ENCODE results near the gene SMC6. TPM values are rescaled to one million over a fixed set of nuclear protein-coding genes. Genes with fewer than 3 reads are reported as not detected.
A peak's percentile ranks its signal among the peaks of the same experiment; 100 is the strongest.

The SMC6 gene
- total RNA-seq, 1 donor from 2014 or later: 127 TPM

DNA sequence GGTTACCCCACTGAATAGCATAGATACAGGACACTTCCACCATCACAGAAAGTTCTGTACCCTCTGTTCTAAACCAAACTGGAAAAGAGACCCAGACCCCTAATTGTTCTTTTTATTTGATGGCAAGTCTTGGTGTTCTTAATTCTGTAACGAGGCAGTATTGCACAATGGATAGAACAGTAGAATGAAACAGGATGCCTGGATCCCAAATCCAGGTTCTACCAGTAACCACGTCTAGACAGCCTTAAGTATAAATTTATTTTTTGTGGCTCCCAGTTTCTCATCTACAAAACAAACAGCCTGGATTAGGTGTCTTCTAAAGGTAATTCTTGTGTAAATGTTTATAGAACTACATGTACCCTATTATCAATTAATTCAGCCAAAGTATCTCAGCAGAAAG, 23.7 kb downstream of the SMC6 start:
- POLR2A ChIA-PET: interaction anchor here (0.7 to 0.9 kb wide), 2 partner anchors 52 to 216 kb away, joined by 3 read pairs; no protein-coding TSS in a partner anchor
- CTCF ChIA-PET: no interaction called here
- TF ChIP-seq, protein P1, sequence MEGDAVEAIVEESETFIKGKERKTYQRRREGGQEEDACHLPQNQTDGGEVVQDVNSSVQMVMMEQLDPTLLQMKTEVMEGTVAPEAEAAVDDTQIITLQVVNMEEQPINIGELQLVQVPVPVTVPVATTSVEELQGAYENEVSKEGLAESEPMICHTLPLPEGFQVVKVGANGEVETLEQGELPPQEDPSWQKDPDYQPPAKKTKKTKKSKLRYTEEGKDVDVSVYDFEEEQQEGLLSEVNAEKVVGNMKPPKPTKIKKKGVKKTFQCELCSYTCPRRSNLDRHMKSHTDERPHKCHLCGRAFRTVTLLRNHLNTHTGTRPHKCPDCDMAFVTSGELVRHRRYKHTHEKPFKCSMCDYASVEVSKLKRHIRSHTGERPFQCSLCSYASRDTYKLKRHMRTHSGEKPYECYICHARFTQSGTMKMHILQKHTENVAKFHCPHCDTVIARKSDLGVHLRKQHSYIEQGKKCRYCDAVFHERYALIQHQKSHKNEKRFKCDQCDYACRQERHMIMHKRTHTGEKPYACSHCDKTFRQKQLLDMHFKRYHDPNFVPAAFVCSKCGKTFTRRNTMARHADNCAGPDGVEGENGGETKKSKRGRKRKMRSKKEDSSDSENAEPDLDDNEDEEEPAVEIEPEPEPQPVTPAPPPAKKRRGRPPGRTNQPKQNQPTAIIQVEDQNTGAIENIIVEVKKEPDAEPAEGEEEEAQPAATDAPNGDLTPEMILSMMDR (IDR thresholded peaks at IDR 0.05): no peak
- no peak for ATAC-seq (ENCODE audit: low read depth)
- intact Hi-C loops (cut with micrococcal nuclease): no loop called here
- H3K36me3 Mint-ChIP-seq (ENCODE audit: low read depth): peaks cover 69% of the 10 kb centered on the region
- no peaks in the 10 kb centered on the region for H3K27me3 Mint-ChIP-seq
- DNase-seq: no peak
- H3K4me1 Mint-ChIP-seq: peaks cover 5% of the 10 kb centered on the region
- no peak overlapping the region for H3K27ac Mint-ChIP-seq
- no peaks in the 10 kb centered on the region for H3K9me3 Mint-ChIP-seq
- no peak overlapping the region for H3K4me3 Mint-ChIP-seq

DNA sequence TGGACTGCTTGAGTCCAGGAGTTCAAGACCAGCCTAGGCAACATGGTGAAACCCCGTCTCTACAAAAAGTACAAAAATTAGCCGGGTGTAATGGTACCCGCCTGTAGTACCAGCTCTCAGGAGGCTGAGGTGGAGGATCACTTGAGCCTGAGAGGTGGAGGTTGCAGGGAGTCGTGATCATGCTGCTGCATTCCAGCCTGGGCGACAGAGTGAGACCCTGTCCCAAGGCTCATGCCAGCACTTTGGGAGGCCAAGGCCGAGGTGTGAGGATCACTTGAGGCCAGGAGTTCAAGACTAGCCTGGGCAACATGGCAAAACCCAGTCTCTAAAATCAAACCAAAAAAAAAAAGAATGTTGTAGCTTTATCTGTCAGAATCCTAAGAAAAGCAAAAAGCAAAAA, 25.4 kb downstream of the SMC6 start:
- POLR2A ChIA-PET: no interaction called here

DNA sequence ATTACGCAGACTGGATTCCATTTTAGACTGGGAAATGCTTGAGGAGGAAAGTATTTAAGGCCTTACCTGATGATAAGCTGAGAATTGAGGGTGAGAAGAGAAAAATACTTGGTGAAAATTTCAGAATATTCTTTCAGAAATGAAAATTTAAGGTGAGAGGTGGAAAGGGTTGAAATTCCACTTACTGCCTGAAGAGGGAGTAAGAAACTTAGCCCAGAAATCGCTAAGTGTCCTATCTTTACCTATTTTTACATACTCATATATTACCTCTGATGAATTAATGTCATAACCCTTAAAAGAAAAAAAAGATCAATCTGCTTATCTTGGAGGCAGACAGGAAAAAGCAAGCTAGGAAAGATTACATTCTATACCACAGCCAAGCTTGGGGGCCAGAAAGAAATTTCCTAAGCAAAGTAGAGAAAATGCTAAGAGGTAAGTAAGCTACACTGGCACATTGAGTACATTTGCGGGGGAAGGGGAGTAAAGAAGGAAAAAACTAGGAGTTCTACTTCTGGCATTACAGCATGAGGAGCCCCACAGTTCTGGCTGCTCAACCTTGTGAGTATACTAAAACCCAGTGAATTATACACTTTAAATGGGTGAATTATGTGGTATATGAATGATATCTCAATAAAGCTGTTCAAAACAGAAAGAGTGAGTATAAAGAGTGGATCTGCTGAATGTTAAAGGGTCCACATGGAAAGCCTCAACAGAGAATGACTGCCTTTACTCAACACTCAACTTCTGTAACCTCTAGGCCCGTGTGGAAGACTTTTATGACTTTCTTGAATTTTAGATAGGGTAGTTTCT, 33.8 kb downstream of the SMC6 start:
- H3K36me3 Mint-ChIP-seq (ENCODE audit: low read depth): peaks cover 55% of the 10 kb centered on the region
- ATAC-seq (ENCODE audit: low read depth): peak; percentile 70
- DNase-seq: no peak
- intact Hi-C loops (cut with micrococcal nuclease): loop anchor here (1.0 to 5.0 kb wide), 4 partner anchors 33 to 430 kb away; partner anchors contain the start of genes GEN1 and SMC6
- H3K27ac Mint-ChIP-seq: peak overlapping the region; percentile 78
- CTCF ChIA-PET: interaction anchor here (0.6 to 2.7 kb wide), 31 partner anchors 11 to 461 kb away, joined by 3 to 24 read pairs (median 5); partner anchors contain the start of genes GEN1 and SMC6
- no peaks in the 10 kb centered on the region for H3K27me3 Mint-ChIP-seq
- peaks cover 3% of the 10 kb centered on the region for H3K4me1 Mint-ChIP-seq
- TF ChIP-seq, protein P1 (IDR thresholded peaks at IDR 0.05): peak; percentile 44
- POLR2A ChIA-PET: interaction anchor here (0.7 to 0.9 kb wide), 2 partner anchors 110 to 114 kb away, joined by 3 read pairs; no protein-coding TSS in a partner anchor
- H3K4me3 Mint-ChIP-seq: no peak overlapping the region
- H3K9me3 Mint-ChIP-seq: no peaks in the 10 kb centered on the region

More for the DNA sequence above, 25.4 kb downstream of the SMC6 start:
- H3K4me1 Mint-ChIP-seq: no peaks in the 10 kb centered on the region
- intact Hi-C loops (cut with micrococcal nuclease): no loop called here
- no peak overlapping the region for H3K4me3 Mint-ChIP-seq
- no peaks in the 10 kb centered on the region for H3K9me3 Mint-ChIP-seq
- H3K27me3 Mint-ChIP-seq: no peaks in the 10 kb centered on the region
- peak overlapping the region; percentile 41 for H3K27ac Mint-ChIP-seq
- TF ChIP-seq, protein P1 (IDR thresholded peaks at IDR 0.05): no peak
- ATAC-seq (ENCODE audit: low read depth) (no peak), DNase-seq (no peak)
- CTCF ChIA-PET: no interaction called here
- peaks cover 62% of the 10 kb centered on the region for H3K36me3 Mint-ChIP-seq (ENCODE audit: low read depth)

DNA sequence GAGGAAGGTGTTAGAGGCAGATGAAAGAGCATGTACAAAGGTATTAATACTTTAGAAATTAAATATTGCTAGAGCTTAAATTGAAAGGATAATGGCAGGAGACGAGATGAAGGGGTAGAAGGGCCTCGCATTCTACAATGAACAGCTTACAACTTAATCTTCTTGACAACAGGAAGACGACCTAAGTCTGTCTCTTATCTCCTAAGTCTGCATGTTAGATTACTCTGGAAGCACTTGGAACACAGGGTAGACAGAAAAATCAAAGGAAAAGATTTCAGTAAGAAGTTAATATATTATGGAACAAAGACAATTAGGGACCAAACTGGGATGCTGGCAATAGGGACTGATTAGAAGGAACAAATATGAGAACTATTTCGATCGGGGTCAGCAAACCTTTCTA, 34.9 kb downstream of the SMC6 start:
- H3K27ac Mint-ChIP-seq: no peak overlapping the region
- DNase-seq: no peak
- H3K9me3 Mint-ChIP-seq: no peaks in the 10 kb centered on the region
- peaks cover 62% of the 10 kb centered on the region for H3K36me3 Mint-ChIP-seq (ENCODE audit: low read depth)
- TF ChIP-seq, protein P1 (IDR thresholded peaks at IDR 0.05): no peak
- intact Hi-C loops (cut with micrococcal nuclease): loop anchor here (1.0 to 5.0 kb wide), 3 partner anchors 34 to 431 kb away; partner anchors contain the start of genes GEN1 and SMC6
- POLR2A ChIA-PET: no interaction called here
- H3K4me3 Mint-ChIP-seq: no peak overlapping the region
- ATAC-seq (ENCODE audit: low read depth): no peak
- H3K4me1 Mint-ChIP-seq: peaks cover 3% of the 10 kb centered on the region
- H3K27me3 Mint-ChIP-seq: no peaks in the 10 kb centered on the region
- CTCF ChIA-PET: interaction anchor here (0.8 to 2.7 kb wide), 16 partner anchors 10 to 658 kb away, joined by 3 to 24 read pairs (median 5); no protein-coding TSS in a partner anchor

DNA sequence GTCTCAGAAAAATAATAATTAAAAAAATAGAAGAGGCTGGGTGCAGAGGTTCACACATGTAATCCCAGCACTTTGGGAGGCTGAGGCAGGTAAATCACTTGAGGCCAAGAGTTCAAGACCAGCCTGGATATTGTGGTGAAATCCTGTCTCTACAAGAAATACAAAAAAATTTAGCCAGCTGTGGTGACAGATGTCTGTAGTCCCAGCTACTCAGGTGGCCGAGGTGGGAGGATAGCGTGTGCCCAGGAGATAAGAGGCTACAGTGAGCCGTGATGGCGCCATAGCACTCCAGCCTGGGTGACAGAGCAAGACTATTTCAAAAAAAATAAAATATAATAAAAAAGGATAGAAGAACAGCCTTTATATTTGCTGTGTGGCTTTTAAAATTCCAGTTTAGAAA, 35.9 kb downstream of the SMC6 start:
- Mint-ChIP-seq H3K9me3 (no peaks in the 10 kb centered on the region), H3K36me3 (ENCODE audit: low read depth) (peaks cover 72% of the 10 kb centered on the region), H3K4me1 (peaks cover 3% of the 10 kb centered on the region), H3K27me3 (no peaks in the 10 kb centered on the region), H3K27ac (no peak overlapping the region), H3K4me3 (no peak overlapping the region)
- ATAC-seq (ENCODE audit: low read depth): no peak
- no peak for DNase-seq
- intact Hi-C loops (cut with micrococcal nuclease): loop anchor here (5.0 kb wide), 1 partner anchor 35 kb away; the partner anchor contains the start of genes GEN1 and SMC6
- TF ChIP-seq, protein P1 (IDR thresholded peaks at IDR 0.05): no peak
- POLR2A ChIA-PET: no interaction called here
- CTCF ChIA-PET: interaction anchor here (1.0 to 2.1 kb wide), 3 partner anchors 14 to 87 kb away, joined by 3 to 6 read pairs (median 3); no protein-coding TSS in a partner anchor

All from activated B cell treated with CpG ODN at 0.5 μM for 24 hours (primary cell).